HUES64 (cell line): ENCODE data around the gene RPS28.
"Not testable (repeated sequence)": the region's sequence is repeated elsewhere in the genome, so short reads cannot be mapped to it uniquely, and the experiment has no call there.

Source experiments
- H3K27ac ChIP-seq: 2 replicates; pipeline ENCODE4 v1.7.0; 2013; ENCODE audit warnings: low read depth, low read length, inconsistent platforms
- H3K27me3 ChIP-seq: 2 replicates; pipeline ENCODE4 v1.6.1; 2013; ENCODE audit warnings: mild to moderate bottlenecking, low read length; ENCODE audit not compliant: insufficient read depth
- H3K36me3 ChIP-seq: 2 replicates; pipeline ENCODE4 v1.6.1; 2013; ENCODE audit warnings: mild to moderate bottlenecking, low read length; ENCODE audit not compliant: insufficient read depth
- H3K4me1 ChIP-seq: 2 replicates; pipeline ENCODE4 v1.6.1; 2013; ENCODE audit warnings: mild to moderate bottlenecking, low read length, moderate library complexity; ENCODE audit not compliant: insufficient read depth
- H3K4me3 ChIP-seq: 2 replicates; pipeline ENCODE4 v1.5.1; 2013; ENCODE audit warnings: mild to moderate bottlenecking, low read length, moderate library complexity
- H3K9ac ChIP-seq: 2 replicates; pipeline ENCODE4 v1.6.1; 2013; ENCODE audit warnings: mild to moderate bottlenecking, low read depth, low read length
- H3K9me3 ChIP-seq: 2 replicates; pipeline ENCODE4 v1.6.1; 2013; ENCODE audit warnings: low read depth, low read length; ENCODE audit not compliant: insufficient read depth
- WGBS: fragments of 150-250, 120-280 bp; methylation state at CpG from one replicate; pipeline ENCODE4 v1.1.7; 2013; ENCODE audit warnings: missing lambda C conversion rate; 5-methylcytosine and 5-hydroxymethylcytosine counted together

Gene RPS28

GRCh38 chr19:8334458-8335342, 13.4 kb downstream of the RPS28 start:
- no peaks in the 10 kb centered on the region for H3K9me3 ChIP-seq
- peaks cover 59% of the 10 kb centered on the region for H3K27me3 ChIP-seq
- peak overlapping the region; percentile 30; the same call in 1 of the 2 replicates for H3K9ac ChIP-seq
- no peaks in the 10 kb centered on the region for H3K36me3 ChIP-seq
- WGBS: 2% methylated on average over 117 of the region's 117 CpGs
- peak overlapping the region; percentile 58 for H3K4me3 ChIP-seq
- no peaks in the 10 kb centered on the region for H3K4me1 ChIP-seq
- no peak overlapping the region for H3K27ac ChIP-seq

GRCh38 chr19:8335343-8336071, 14.2 kb downstream of the RPS28 start:
- Histone ChIP-seq H3K36me3 (no peaks in the 10 kb centered on the region), H3K9me3 (no peaks in the 10 kb centered on the region), H3K4me3 (peak overlapping the region; percentile 58), H3K4me1 (no peaks in the 10 kb centered on the region), H3K9ac (no peak overlapping the region), H3K27me3 (peaks cover 63% of the 10 kb centered on the region), H3K27ac (no peak overlapping the region)
- WGBS: 6% methylated on average over 79 of the region's 79 CpGs

GRCh38 chr19:8336072-8336569, 14.8 kb downstream of the RPS28 start:
- H3K4me3 ChIP-seq: no peak overlapping the region
- H3K36me3 ChIP-seq: no peaks in the 10 kb centered on the region
- H3K4me1 ChIP-seq: no peaks in the 10 kb centered on the region
- no peak overlapping the region for H3K9ac ChIP-seq
- 71% methylated on average over 27 of the region's 27 CpGs for WGBS
- H3K27me3 ChIP-seq: peaks cover 66% of the 10 kb centered on the region
- no peaks in the 10 kb centered on the region for H3K9me3 ChIP-seq
- H3K27ac ChIP-seq: no peak overlapping the region

GRCh38 chr19:8336660-8337059, 15.4 kb downstream of the RPS28 start:
- 85% methylated on average over 8 of the region's 8 CpGs for WGBS
- Histone ChIP-seq H3K27ac (no peak overlapping the region), H3K4me1 (no peaks in the 10 kb centered on the region), H3K4me3 (no peak overlapping the region), H3K36me3 (no peaks in the 10 kb centered on the region), H3K27me3 (peaks cover 63% of the 10 kb centered on the region), H3K9me3 (no peaks in the 10 kb centered on the region), H3K9ac (no peak overlapping the region)

GRCh38 chr19:8337728-8338127, 16.4 kb downstream of the RPS28 start:
- Histone ChIP-seq H3K4me1 (no peaks in the 10 kb centered on the region), H3K36me3 (no peaks in the 10 kb centered on the region), H3K4me3 (no peak overlapping the region), H3K9me3 (no peaks in the 10 kb centered on the region), H3K27ac (no peak overlapping the region), H3K27me3 (peaks cover 64% of the 10 kb centered on the region), H3K9ac (no peak overlapping the region)
- WGBS: 93% methylated on average over 7 of the region's 7 CpGs

- H3K4me1 ChIP-seq: no peaks in the 10 kb centered on the region
- H3K4me3 ChIP-seq: no peak overlapping the region
- peaks cover 60% of the 10 kb centered on the region for H3K27me3 ChIP-seq
- no peak overlapping the region for H3K27ac ChIP-seq
- H3K9me3 ChIP-seq: no peaks in the 10 kb centered on the region
- no peaks in the 10 kb centered on the region for H3K36me3 ChIP-seq
- WGBS: 65% methylated on average over 4 of the region's 6 CpGs
- no peak overlapping the region for H3K9ac ChIP-seq
Observed at GRCh38 chr19:8338835-8339234, 17.5 kb downstream of the RPS28 start.

GRCh38 chr19:8340341-8341096, 19.2 kb downstream of the RPS28 start:
- no peaks in the 10 kb centered on the region for H3K4me1 ChIP-seq
- no peak overlapping the region for H3K27ac ChIP-seq
- no peaks in the 10 kb centered on the region for H3K36me3 ChIP-seq
- H3K9me3 ChIP-seq: no peaks in the 10 kb centered on the region
- no peak overlapping the region for H3K4me3 ChIP-seq
- H3K9ac ChIP-seq: no peak overlapping the region
- WGBS: 63% methylated on average over 15 of the region's 15 CpGs
- peaks cover 50% of the 10 kb centered on the region for H3K27me3 ChIP-seq

GRCh38 chr19:8341504-8341903, 20.2 kb downstream of the RPS28 start:
- WGBS: 87% methylated on average over 4 of the region's 4 CpGs
- not testable (repeated sequence) for H3K27ac ChIP-seq, H3K4me3 ChIP-seq, H3K9me3 ChIP-seq, H3K36me3 ChIP-seq, H3K9ac ChIP-seq, H3K4me1 ChIP-seq
- H3K27me3 ChIP-seq: peaks cover 40% of the 10 kb centered on the region

GRCh38 chr19:8342316-8342683, 21.0 kb downstream of the RPS28 start:
- H3K9me3 ChIP-seq: no peaks in the 10 kb centered on the region
- H3K27me3 ChIP-seq: peaks cover 36% of the 10 kb centered on the region
- no peak overlapping the region for H3K9ac ChIP-seq
- peak overlapping the region; percentile 73; the same call in 1 of the 2 replicates for H3K4me3 ChIP-seq
- H3K27ac ChIP-seq: no peak overlapping the region
- 47% methylated on average over 14 of the region's 14 CpGs for WGBS
- H3K36me3 ChIP-seq: no peaks in the 10 kb centered on the region
- H3K4me1 ChIP-seq: no peaks in the 10 kb centered on the region

GRCh38 chr19:8342684-8343482, 21.6 kb downstream of the RPS28 start, which contains the start of gene KANK3:
Gene KANK3 (minus strand): TSS chr19:8343262. CDS start chr19:8337828, 5,434 bp downstream.
- Histone ChIP-seq H3K27ac (no peak within 1 kb of the TSS), H3K4me3 (peak within 1 kb of the TSS; percentile 73)

More at GRCh38 chr19:8342684-8343482, 21.6 kb downstream of the RPS28 start, which contains the start of gene KANK3:
- H3K9ac ChIP-seq: peak within 1 kb of the TSS; percentile 41; the same call in 1 of the 2 replicates
- 5% methylated on average over 63 of the region's 65 CpGs for WGBS
- H3K9me3 ChIP-seq: no peaks in the 10 kb centered on the region
- H3K4me1 ChIP-seq: no peaks in the 10 kb centered on the region
- H3K27me3 ChIP-seq: peaks cover 33% of the 10 kb centered on the region
- H3K36me3 ChIP-seq: no peaks in the 10 kb centered on the region
